BLaER1 (cell line): ENCODE measurements around the gene ACSL3.
"Not testable (repeated sequence)": the region's sequence is repeated elsewhere in the genome, so short reads cannot be mapped to it uniquely, and the experiment has no call there.

Source experiments
- H3K27ac ChIP-seq: shearing (Covaris generic); formaldehyde crosslinking; 2 replicates; pipeline ENCODE4 v1.8.1; 2022
- H3K27me3 ChIP-seq: shearing (Covaris generic); formaldehyde crosslinking; 2 replicates; pipeline ENCODE4 v1.8.1; 2022
- H3K36me3 ChIP-seq: shearing (Covaris generic); formaldehyde crosslinking; 2 replicates; pipeline ENCODE4 v1.8.1; 2022
- H3K4me1 ChIP-seq: shearing (Covaris generic); formaldehyde crosslinking; 2 replicates; pipeline ENCODE4 v1.8.1; 2022
- H3K4me2 ChIP-seq: shearing (Covaris generic); formaldehyde crosslinking; 2 replicates; pipeline ENCODE4 v1.8.1; 2022
- H3K4me3 ChIP-seq: shearing (Covaris generic); formaldehyde crosslinking; 2 replicates; pipeline ENCODE4 v1.8.1; 2022
- H3K9ac ChIP-seq: shearing (Covaris generic); formaldehyde crosslinking; 2 replicates; pipeline ENCODE4 v1.8.1; 2022
- H3K9me3 ChIP-seq: shearing (Covaris generic); formaldehyde crosslinking; 2 replicates; pipeline ENCODE4 v1.8.1; 2022
- H4K20me1 ChIP-seq: shearing (Covaris generic); formaldehyde crosslinking; 2 replicates; pipeline ENCODE4 v1.8.1; 2022
- Cebpa-rat ChIP-seq: shearing (Covaris generic); IDR thresholded peaks from 2 replicates; pipeline ENCODE4 v1.8.1; 2022

Gene ACSL3

GRCh38 chr2:222865301-222865700 lies 4.5 kb downstream of the ACSL3 start:
- no peak overlapping the region for H3K4me2 ChIP-seq
- no peak overlapping the region for H3K27ac ChIP-seq
- H4K20me1 ChIP-seq, result peaks cover 91% of the 10 kb centered on the region
- no peaks in the 10 kb centered on the region for H3K27me3 ChIP-seq
- H3K4me3 ChIP-seq, result no peak overlapping the region
- H3K9me3 ChIP-seq, result no peaks in the 10 kb centered on the region
- no peak for TF ChIP-seq Cebpa-rat
- peaks cover 47% of the 10 kb centered on the region for H3K4me1 ChIP-seq
- H3K9ac ChIP-seq, result no peak overlapping the region
- no peaks in the 10 kb centered on the region for H3K36me3 ChIP-seq

DNA sequence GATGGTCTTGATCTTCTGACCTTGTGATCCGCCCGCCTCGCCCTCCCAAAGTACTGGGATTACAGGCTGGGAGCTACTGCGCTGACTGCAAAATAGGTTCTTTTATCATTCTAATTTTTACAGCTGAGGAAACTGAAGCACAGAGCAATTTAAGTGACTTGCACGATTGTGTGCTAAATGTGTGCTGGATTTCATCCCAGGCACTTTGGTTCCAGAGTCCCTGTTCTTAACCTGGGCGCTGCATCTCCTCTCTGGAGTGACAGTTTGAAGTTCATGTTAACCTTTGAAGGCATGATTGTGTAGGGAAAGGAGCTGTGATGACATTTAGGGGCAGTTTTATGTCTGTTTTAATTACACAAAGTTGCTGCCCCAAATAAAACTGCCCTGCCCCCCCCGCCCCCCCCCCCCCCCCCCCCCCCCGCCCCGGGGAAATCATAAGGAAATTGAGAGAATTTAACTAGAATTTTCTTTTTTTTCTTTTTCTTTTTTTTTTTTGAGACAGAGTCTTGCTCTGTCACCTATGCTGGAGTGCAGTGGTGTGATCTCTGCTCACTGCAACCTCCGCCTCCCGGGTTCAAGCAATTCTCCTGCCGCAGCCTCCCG lies 5.6 kb downstream of the ACSL3 start:
- Histone ChIP-seq H3K4me1 (peaks cover 46% of the 10 kb centered on the region), H3K9ac (no peak overlapping the region), H3K36me3 (no peaks in the 10 kb centered on the region), H3K27ac (no peak overlapping the region), H4K20me1 (peaks cover 97% of the 10 kb centered on the region), H3K27me3 (no peaks in the 10 kb centered on the region), H3K4me3 (no peak overlapping the region), H3K9me3 (peaks cover 3% of the 10 kb centered on the region; the same call in 1 of the 2 replicates), H3K4me2 (no peak overlapping the region)
- no peak for TF ChIP-seq Cebpa-rat

DNA sequence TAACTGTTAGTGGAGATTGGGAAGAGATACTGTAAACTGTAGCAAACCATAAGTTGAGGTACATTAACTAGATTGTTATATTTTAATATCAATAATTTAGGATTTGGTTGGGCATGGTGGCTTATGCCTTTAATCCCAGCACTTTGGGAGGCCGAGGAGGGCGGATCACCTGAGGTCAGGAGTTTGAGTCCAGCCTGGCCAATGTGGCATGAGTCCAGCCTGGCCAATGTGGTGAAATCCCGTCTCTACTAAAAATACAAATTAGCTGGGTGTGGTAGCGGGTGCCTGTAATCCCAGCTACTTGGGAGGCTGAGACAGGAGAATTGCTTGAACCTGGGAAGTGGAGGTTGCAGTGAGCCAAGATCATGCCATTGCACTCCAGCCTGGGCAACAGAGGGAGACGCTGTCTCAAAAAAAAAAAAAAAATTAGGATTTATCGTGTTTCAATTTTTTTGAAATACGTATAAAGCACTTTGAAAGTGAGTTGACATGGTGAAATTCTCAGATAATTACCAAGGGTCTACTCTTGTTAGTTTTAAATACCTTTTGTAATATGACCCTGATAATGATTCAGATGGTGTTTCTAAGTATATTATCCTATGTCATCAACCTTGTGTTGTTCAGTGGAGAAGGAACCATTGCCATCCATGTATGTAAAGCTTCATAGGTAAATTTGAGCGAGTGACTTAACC lies 7.9 kb downstream of the ACSL3 start:
- peaks cover 97% of the 10 kb centered on the region for H4K20me1 ChIP-seq

GRCh38 chr2:222869252-222869560 lies 8.4 kb downstream of the ACSL3 start:
- no peak overlapping the region for H3K27ac ChIP-seq
- H3K27me3 ChIP-seq, result no peaks in the 10 kb centered on the region
- peaks cover 3% of the 10 kb centered on the region; the same call in 1 of the 2 replicates for H3K9me3 ChIP-seq
- no peak for TF ChIP-seq Cebpa-rat
- H4K20me1 ChIP-seq, result peaks cover 97% of the 10 kb centered on the region
- no peak overlapping the region for H3K4me2 ChIP-seq
- H3K9ac ChIP-seq, result no peak overlapping the region
- H3K4me3 ChIP-seq, result no peak overlapping the region
- no peaks in the 10 kb centered on the region for H3K36me3 ChIP-seq
- peaks cover 23% of the 10 kb centered on the region for H3K4me1 ChIP-seq

More for the DNA sequence above, 7.9 kb downstream of the ACSL3 start:
- not testable (repeated sequence) for H3K4me2 ChIP-seq, H3K27me3 ChIP-seq, H3K9ac ChIP-seq, H3K4me3 ChIP-seq, H3K36me3 ChIP-seq, H3K9me3 ChIP-seq, H3K27ac ChIP-seq
- peaks cover 28% of the 10 kb centered on the region for H3K4me1 ChIP-seq

DNA sequence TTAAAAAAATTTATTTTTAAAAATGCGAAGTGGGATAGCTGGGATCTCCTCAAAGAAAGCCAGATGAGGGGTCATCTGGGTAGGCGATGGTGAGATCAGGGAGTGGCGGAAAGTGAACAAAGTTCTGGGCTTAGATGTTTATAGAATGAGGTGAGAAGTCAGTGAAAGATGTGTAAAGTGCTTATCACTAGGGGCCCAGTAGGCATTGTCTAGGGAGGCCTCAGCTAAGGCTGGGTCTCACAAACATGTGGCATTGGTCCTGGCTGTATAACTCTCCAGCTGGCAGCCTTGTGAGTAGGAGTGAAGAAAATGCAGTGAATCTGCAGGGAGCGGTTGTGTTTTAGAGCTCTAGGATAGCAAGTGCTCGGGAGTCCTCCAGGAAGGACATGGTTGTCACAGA lies 10.5 kb downstream of the ACSL3 start:
- H3K27ac ChIP-seq, result no peak overlapping the region
- peaks cover 3% of the 10 kb centered on the region; the same call in 1 of the 2 replicates for H3K9me3 ChIP-seq
- no peak overlapping the region for H3K4me2 ChIP-seq
- no peaks in the 10 kb centered on the region for H3K27me3 ChIP-seq
- peaks cover 14% of the 10 kb centered on the region; the same call in 1 of the 2 replicates for H3K4me1 ChIP-seq
- peaks cover 97% of the 10 kb centered on the region for H4K20me1 ChIP-seq
- no peak overlapping the region for H3K4me3 ChIP-seq
- no peak for TF ChIP-seq Cebpa-rat
- H3K36me3 ChIP-seq, result no peaks in the 10 kb centered on the region
- no peak overlapping the region for H3K9ac ChIP-seq

- Histone ChIP-seq H3K4me3 (no peak overlapping the region), H3K4me2 (no peak overlapping the region), H4K20me1 (peaks cover 100% of the 10 kb centered on the region), H3K27me3 (no peaks in the 10 kb centered on the region), H3K27ac (no peak overlapping the region), H3K4me1 (peaks cover 14% of the 10 kb centered on the region; the same call in 1 of the 2 replicates), H3K9ac (no peak overlapping the region), H3K36me3 (no peaks in the 10 kb centered on the region), H3K9me3 (peaks cover 3% of the 10 kb centered on the region; the same call in 1 of the 2 replicates)
- no peak for TF ChIP-seq Cebpa-rat
Observed at GRCh38 chr2:222872551-222872950, 11.7 kb downstream of the ACSL3 start.

DNA sequence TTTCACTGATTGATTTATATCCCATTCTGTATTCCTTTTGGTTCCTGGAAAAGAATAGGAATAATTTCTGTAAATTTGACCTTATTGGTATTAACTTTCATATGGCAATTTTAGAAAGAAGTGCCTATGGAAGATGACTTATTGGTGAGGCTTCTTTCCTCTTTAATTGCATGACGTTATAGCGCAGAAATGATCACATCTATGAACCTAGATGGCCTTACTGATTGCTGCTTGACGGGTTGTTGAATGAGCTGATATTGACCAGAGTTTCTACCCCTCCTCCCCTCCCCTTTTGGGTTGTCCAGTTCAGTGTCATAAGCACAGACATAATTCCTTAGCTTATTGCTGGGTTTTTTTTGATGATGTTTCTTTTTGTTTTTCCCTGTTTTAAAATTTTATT lies 14.6 kb downstream of the ACSL3 start:
- Histone ChIP-seq H3K27me3 (no peaks in the 10 kb centered on the region), H3K4me2 (no peak overlapping the region), H4K20me1 (peaks cover 100% of the 10 kb centered on the region), H3K9me3 (peaks cover 12% of the 10 kb centered on the region; the same call in 1 of the 2 replicates), H3K9ac (no peak overlapping the region), H3K27ac (no peak overlapping the region), H3K4me1 (no peaks in the 10 kb centered on the region), H3K36me3 (0 out of 2 replicates have a peak, but pooled peaks cover 5% of the 10 kb centered on the region), H3K4me3 (no peak overlapping the region)
- TF ChIP-seq Cebpa-rat, result no peak

- Histone ChIP-seq H3K36me3 (peaks cover 11% of the 10 kb centered on the region; the same call in 1 of the 2 replicates), H3K4me1 (no peaks in the 10 kb centered on the region), H4K20me1 (peaks cover 100% of the 10 kb centered on the region), H3K27ac (no peak overlapping the region), H3K27me3 (no peaks in the 10 kb centered on the region), H3K4me2 (no peak overlapping the region), H3K9ac (no peak overlapping the region), H3K9me3 (peaks cover 17% of the 10 kb centered on the region), H3K4me3 (no peak overlapping the region)
- no peak for TF ChIP-seq Cebpa-rat
Observed at GRCh38 chr2:222876947-222877346, 16.1 kb downstream of the ACSL3 start.

DNA sequence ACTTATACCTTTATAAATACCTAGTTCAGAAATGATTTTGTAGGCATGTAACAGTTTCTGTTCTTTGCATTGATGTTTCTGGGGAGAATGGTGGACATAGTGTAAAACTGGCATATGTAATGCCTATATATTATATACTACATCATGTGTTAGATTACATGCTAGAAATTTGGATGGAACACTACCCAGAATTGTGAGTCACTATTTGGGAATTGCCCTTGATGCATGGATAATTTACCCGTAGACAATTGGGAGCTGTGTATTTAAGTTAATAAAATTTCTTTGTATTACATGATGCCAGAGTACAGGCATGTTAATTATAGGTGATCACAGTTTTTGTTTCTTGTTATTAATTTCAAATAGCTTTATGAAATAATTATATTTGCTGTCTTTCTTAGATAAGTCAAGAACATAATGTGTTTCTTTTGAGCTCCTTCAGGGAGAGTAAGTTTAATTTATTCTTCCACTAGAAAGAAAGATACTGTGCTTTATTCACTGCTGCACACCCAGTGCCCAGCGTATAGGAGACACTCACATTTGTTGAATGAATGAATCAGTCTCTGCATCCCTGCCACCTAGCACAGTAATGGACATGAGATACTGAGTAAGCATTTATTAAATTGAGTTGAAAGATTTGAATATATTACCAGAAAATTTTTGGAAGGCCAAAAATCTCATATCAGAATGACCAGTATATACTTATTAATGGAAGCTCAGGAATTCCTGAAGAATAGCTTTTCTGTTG lies 16.9 kb downstream of the ACSL3 start:
- peaks cover 16% of the 10 kb centered on the region; the same call in 1 of the 2 replicates for H3K36me3 ChIP-seq
- no peak overlapping the region for H3K4me3 ChIP-seq
- no peak overlapping the region for H3K4me2 ChIP-seq
- H3K27me3 ChIP-seq, result no peaks in the 10 kb centered on the region
- no peak overlapping the region for H3K27ac ChIP-seq
- H4K20me1 ChIP-seq, result peaks cover 100% of the 10 kb centered on the region
- H3K4me1 ChIP-seq, result no peaks in the 10 kb centered on the region
- H3K9ac ChIP-seq, result no peak overlapping the region
- H3K9me3 ChIP-seq, result peaks cover 24% of the 10 kb centered on the region
- no peak for TF ChIP-seq Cebpa-rat
